K562 (cell line): ENCODE results near the gene ZNF146.

ENCODE experiments used
- ARID2 ChIP-seq: fragments of 450-650 bp; IDR thresholded peaks from 2 replicates; pipeline ENCODE4 v1.6.1; 2017; ENCODE audit warnings: antibody characterized with exemption, mild to moderate bottlenecking
- CHD2 ChIP-seq: IDR thresholded peaks from 2 replicates; pipeline ENCODE4 v1.6.1; 2011; ENCODE audit warnings: low read depth, low read length
- POLR2AphosphoS5 ChIP-seq: IDR thresholded peaks from 2 replicates; pipeline ENCODE4 v1.6.1; 2011; ENCODE audit warnings: mild to moderate bottlenecking, low read depth, low read length, moderate library complexity; ENCODE audit not compliant: control insufficient read depth, insufficient read depth
- SMARCC2 ChIP-seq: fragments of 450-650 bp; IDR thresholded peaks from 2 replicates; pipeline ENCODE4 v1.6.1; 2017; ENCODE audit warnings: antibody characterized with exemption, moderate library complexity, mild to moderate bottlenecking, low read depth
- TCF7 ChIP-seq: sonication (generic); IDR thresholded peaks from 2 replicates; pipeline ENCODE4 v1.6.1; 2016; ENCODE audit warnings: antibody characterized with exemption, borderline replicate concordance
- ZKSCAN3 ChIP-seq: fragments of 250-450 bp; sonication (Bioruptor Pico); IDR thresholded peaks from 2 replicates; pipeline ENCODE4 v1.4.0; 2020
- ZNF121 ChIP-seq: sonication (generic); formaldehyde crosslinking; conservative IDR thresholded peaks from 2 replicates; pipeline ENCODE4 v1.8.0; 2022; ENCODE audit warnings: missing genetic modification reagents
- ZNF274 ChIP-seq: IDR thresholded peaks from 2 replicates; pipeline ENCODE4 v1.6.1; 2011; ENCODE audit warnings: low read depth, mild to moderate bottlenecking, low read length, moderate library complexity, borderline replicate concordance
- ZNF436 ChIP-seq: fragments of 250-450, 450-650 bp; sonication (Bioruptor Pico); formaldehyde crosslinking; IDR thresholded peaks from 2 replicates; pipeline ENCODE4 v1.7.0; 2020; ENCODE audit warnings: mild to moderate bottlenecking
- TF ChIP-seq, protein P1 (sequence below), 3 experiments: IDR thresholded peaks in 2 of 3; conservative IDR thresholded peaks in 1 of 3; 2 replicates each; pipeline ENCODE4 v1.5.1; 2011 to 2012; ENCODE audit warnings: low read length in 3 of 3, mild to moderate bottlenecking in 3 of 3, control low read depth in 2 of 3, improper control_type of control experiment in 1 of 3, inconsistent platforms in 1 of 3, low read depth in 1 of 3, mixed read lengths in 1 of 3, moderate library complexity in 1 of 3; ENCODE audit not compliant: insufficient read depth in 2 of 3
- TF ChIP-seq, protein P2 (sequence below): IDR thresholded peaks from 3 replicates; pipeline ENCODE4 v1.6.1; 2011; ENCODE audit warnings: borderline replicate concordance, mild to moderate bottlenecking, moderate library complexity; ENCODE audit not compliant: insufficient read length; ENCODE audit errors: extremely low read depth
- TF ChIP-seq, protein P3 (sequence below): fragments of 450-650 bp; IDR thresholded peaks from 2 replicates; pipeline ENCODE4 v1.7.1; 2018; ENCODE audit warnings: mild to moderate bottlenecking, low read depth; ENCODE audit not compliant: partially characterized antibody
- TF ChIP-seq, protein P4 (sequence below): sonication (generic); formaldehyde crosslinking; IDR thresholded peaks from 2 replicates; pipeline ENCODE4 v1.8.1; 2023; ENCODE audit warnings: mild to moderate bottlenecking, missing genetic modification reagents

DNA sequence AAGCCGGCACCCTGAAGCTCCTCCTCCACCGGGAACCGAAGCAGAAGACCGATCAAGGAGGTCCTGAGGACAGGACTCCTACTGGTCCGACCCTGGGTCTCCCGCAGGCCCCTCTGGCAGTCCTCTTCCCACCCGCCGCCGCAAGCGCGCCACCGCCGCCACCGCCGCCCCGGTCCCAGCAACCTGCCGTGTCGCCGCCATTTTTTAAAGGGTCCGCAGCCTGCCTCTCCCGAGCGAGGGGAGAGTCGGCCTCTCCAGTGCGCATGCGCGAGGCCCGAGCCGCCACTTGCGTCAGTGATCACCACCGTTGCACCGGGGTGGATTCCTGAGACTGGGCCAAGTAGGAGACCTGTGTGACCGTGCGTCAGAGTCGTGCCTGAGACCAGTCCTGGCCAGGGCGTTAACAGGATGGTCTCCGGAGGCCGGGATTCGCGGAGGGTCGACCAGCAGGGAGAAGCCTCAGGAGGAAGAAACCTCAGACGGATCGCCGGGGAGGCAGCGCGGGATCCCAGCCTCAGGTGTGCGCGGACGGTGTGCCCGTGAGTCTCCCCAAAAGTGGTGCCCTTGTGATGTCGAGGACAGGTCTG lies 51.6 kb downstream of the ZNF146 start:
- TF ChIP-seq ZNF274 (no peak), POLR2AphosphoS5 (no peak), TCF7 (no peak), SMARCC2 (no peak), ZNF436 (CRISPR knock-in tag) (no peak), ARID2 (no peak), ZNF121 (no peak), ZKSCAN3 (CRISPR knock-in tag) (no peak), CHD2 (no peak)
- TF ChIP-seq, protein P1, sequence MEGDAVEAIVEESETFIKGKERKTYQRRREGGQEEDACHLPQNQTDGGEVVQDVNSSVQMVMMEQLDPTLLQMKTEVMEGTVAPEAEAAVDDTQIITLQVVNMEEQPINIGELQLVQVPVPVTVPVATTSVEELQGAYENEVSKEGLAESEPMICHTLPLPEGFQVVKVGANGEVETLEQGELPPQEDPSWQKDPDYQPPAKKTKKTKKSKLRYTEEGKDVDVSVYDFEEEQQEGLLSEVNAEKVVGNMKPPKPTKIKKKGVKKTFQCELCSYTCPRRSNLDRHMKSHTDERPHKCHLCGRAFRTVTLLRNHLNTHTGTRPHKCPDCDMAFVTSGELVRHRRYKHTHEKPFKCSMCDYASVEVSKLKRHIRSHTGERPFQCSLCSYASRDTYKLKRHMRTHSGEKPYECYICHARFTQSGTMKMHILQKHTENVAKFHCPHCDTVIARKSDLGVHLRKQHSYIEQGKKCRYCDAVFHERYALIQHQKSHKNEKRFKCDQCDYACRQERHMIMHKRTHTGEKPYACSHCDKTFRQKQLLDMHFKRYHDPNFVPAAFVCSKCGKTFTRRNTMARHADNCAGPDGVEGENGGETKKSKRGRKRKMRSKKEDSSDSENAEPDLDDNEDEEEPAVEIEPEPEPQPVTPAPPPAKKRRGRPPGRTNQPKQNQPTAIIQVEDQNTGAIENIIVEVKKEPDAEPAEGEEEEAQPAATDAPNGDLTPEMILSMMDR (IDR thresholded peaks at IDR 0.05 in 2 of 3, conservative IDR thresholded peaks at IDR 0.05 in 1 of 3; ENCODE audit: insufficient read depth in 2 of 3, low read depth in 1 of 3, low read length in 3 of 3) = no peak
- TF ChIP-seq, protein P2, sequence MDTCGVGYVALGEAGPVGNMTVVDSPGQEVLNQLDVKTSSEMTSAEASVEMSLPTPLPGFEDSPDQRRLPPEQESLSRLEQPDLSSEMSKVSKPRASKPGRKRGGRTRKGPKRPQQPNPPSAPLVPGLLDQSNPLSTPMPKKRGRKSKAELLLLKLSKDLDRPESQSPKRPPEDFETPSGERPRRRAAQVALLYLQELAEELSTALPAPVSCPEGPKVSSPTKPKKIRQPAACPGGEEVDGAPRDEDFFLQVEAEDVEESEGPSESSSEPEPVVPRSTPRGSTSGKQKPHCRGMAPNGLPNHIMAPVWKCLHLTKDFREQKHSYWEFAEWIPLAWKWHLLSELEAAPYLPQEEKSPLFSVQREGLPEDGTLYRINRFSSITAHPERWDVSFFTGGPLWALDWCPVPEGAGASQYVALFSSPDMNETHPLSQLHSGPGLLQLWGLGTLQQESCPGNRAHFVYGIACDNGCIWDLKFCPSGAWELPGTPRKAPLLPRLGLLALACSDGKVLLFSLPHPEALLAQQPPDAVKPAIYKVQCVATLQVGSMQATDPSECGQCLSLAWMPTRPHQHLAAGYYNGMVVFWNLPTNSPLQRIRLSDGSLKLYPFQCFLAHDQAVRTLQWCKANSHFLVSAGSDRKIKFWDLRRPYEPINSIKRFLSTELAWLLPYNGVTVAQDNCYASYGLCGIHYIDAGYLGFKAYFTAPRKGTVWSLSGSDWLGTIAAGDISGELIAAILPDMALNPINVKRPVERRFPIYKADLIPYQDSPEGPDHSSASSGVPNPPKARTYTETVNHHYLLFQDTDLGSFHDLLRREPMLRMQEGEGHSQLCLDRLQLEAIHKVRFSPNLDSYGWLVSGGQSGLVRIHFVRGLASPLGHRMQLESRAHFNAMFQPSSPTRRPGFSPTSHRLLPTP = no peak
- TF ChIP-seq, protein P3, sequence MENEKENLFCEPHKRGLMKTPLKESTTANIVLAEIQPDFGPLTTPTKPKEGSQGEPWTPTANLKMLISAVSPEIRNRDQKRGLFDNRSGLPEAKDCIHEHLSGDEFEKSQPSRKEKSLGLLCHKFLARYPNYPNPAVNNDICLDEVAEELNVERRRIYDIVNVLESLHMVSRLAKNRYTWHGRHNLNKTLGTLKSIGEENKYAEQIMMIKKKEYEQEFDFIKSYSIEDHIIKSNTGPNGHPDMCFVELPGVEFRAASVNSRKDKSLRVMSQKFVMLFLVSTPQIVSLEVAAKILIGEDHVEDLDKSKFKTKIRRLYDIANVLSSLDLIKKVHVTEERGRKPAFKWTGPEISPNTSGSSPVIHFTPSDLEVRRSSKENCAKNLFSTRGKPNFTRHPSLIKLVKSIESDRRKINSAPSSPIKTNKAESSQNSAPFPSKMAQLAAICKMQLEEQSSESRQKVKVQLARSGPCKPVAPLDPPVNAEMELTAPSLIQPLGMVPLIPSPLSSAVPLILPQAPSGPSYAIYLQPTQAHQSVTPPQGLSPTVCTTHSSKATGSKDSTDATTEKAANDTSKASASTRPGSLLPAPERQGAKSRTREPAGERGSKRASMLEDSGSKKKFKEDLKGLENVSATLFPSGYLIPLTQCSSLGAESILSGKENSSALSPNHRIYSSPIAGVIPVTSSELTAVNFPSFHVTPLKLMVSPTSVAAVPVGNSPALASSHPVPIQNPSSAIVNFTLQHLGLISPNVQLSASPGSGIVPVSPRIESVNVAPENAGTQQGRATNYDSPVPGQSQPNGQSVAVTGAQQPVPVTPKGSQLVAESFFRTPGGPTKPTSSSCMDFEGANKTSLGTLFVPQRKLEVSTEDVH = no peak
- TF ChIP-seq, protein P4, sequence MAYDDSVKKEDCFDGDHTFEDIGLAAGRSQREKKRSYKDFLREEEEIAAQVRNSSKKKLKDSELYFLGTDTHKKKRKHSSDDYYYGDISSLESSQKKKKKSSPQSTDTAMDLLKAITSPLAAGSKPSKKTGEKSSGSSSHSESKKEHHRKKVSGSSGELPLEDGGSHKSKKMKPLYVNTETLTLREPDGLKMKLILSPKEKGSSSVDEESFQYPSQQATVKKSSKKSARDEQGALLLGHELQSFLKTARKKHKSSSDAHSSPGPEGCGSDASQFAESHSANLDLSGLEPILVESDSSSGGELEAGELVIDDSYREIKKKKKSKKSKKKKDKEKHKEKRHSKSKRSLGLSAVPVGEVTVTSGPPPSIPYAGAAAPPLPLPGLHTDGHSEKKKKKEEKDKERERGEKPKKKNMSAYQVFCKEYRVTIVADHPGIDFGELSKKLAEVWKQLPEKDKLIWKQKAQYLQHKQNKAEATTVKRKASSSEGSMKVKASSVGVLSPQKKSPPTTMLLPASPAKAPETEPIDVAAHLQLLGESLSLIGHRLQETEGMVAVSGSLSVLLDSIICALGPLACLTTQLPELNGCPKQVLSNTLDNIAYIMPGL (CRISPR knock-in tag) = no peak
